Stimulated activated CD8-positive, alpha-beta memory T cell treated with anti-CD3 and anti-CD28 coated beads, Interleukin-4, amount 100 ng/mL, for 24 hours (primary cell): ENCODE measurements around the gene ZNF263.

ENCODE experiments used
- DNase-seq: peaks from one replicate; pipeline ENCODE4 v3.0.0-alpha.2; 2020; ENCODE audit warnings: low read depth

The ZNF263 gene

GRCh38 chr16:3327514-3327913 is 44.2 kb downstream of the ZNF263 start:
- no peak for DNase-seq

DNA sequence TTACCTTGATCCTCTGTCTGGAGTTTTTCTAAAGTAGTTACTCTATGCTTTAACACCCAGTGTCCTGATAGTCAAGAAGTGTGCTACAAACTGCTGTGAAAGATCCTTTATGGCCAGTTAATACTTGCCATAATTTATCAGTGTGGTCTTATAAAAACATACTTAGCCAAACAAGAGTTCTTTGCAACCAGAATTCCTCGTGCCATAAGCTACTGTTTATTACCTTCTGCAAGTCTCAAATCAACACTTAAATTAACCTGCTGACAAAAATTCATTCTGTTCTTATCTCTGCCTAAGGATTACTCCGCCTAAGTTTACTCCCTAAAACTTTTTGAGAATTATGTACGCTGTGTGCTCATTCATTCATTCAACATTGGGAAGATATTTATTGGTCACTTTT is 44.8 kb downstream of the ZNF263 start:
- no peak for DNase-seq

- DNase-seq = no peak
These were observed 45.4 kb downstream of the ZNF263 start for GRCh38 chr16:3328643-3329042.
